HK-2 (cell line): ENCODE measurements around the gene STRN3.
A peak's percentile ranks its signal among the peaks of the same experiment; 100 is the strongest.
"Not testable (repeated sequence)": the region's sequence is repeated elsewhere in the genome, so short reads cannot be mapped to it uniquely, and the experiment has no call there.

Experiments used
- DNase-seq: peaks from one replicate; pipeline ENCODE4 v3.0.0-alpha.2; 2018; ENCODE audit not compliant: unreplicated experiment

Gene STRN3

GRCh38 chr14:30908826-30909225, 117.4 kb downstream of the STRN3 start:
- DNase-seq, result no peak

- no peak for DNase-seq
Observed at GRCh38 chr14:30907659-30908057, 118.5 kb downstream of the STRN3 start.

- no peak for DNase-seq
Observed at GRCh38 chr14:30906752-30907658, 119.2 kb downstream of the STRN3 start.

- DNase-seq, result no peak
Observed at GRCh38 chr14:30903285-30904124, 122.7 kb downstream of the STRN3 start.

GRCh38 chr14:30897121-30897520, 129.1 kb downstream of the STRN3 start:
- not testable (repeated sequence) for DNase-seq

GRCh38 chr14:30896435-30896834, 129.7 kb downstream of the STRN3 start:
- DNase-seq, result no peak

GRCh38 chr14:30894923-30895515, 131.2 kb downstream of the STRN3 start:
- DNase-seq, result no peak

- no peak for DNase-seq
Observed at GRCh38 chr14:30893819-30894218, 132.4 kb downstream of the STRN3 start.

GRCh38 chr14:30889244-30889594, 137.0 kb downstream of the STRN3 start:
- no peak for DNase-seq

GRCh38 chr14:30888480-30889243, 137.5 kb downstream of the STRN3 start:
- no peak for DNase-seq

GRCh38 chr14:30885840-30886740, 140.1 kb downstream of the STRN3 start:
- no peak for DNase-seq

GRCh38 chr14:30884901-30885300, 141.3 kb downstream of the STRN3 start:
- no peak for DNase-seq

- DNase-seq, result no peak
Observed at GRCh38 chr14:30883508-30884294, 142.5 kb downstream of the STRN3 start.

- DNase-seq, result no peak
Observed at GRCh38 chr14:30882431-30882830, 143.7 kb downstream of the STRN3 start.

- no peak for DNase-seq
Observed at GRCh38 chr14:30876692-30877091, 149.5 kb downstream of the STRN3 start.

GRCh38 chr14:30875788-30876053, 150.5 kb downstream of the STRN3 start:
- no peak for DNase-seq

- DNase-seq, result peak; percentile 5
Observed at GRCh38 chr14:30874999-30875787, 151.0 kb downstream of the STRN3 start.

GRCh38 chr14:30874120-30874998, 151.8 kb downstream of the STRN3 start, which contains the start of gene COCH:
Gene COCH (plus strand): TSS chr14:30874559. CDS start chr14:30874939, 380 bp downstream.
- DNase-seq, result peak; percentile 64
